Activated B cell treated with CpG ODN at 0.5 μM for 24 hours (primary cell): ENCODE results near the gene HOMER1. TPM values are rescaled to one million over a fixed set of nuclear protein-coding genes. Genes with fewer than 3 reads are reported as not detected.
A peak's percentile ranks its signal among the peaks of the same experiment; 100 is the strongest.

Source experiments
- ATAC-seq: fragments of 200-7000 bp; cut with Tn5 transposase; one replicate; pipeline ENCODE4 v1.10.0; 2021; ENCODE audit warnings: low read depth, mild to moderate bottlenecking, moderate library complexity
- CTCF ChIA-PET: fragments of 350-600 bp; sonication (Branson Sonifier 250); formaldehyde crosslinking; loops from one replicate; lab custom pipeline; 2021; ENCODE audit warnings: antibody characterized with exemption; lab: Charles Lee
- POLR2A ChIA-PET: fragments of 350-600 bp; sonication (Branson Sonifier 250); formaldehyde crosslinking; loops from one replicate; lab custom pipeline; 2021; ENCODE audit warnings: antibody characterized with exemption; lab: Charles Lee
- DNase-seq: peaks from one replicate; pipeline ENCODE4 v3.0.0; 2022
- H3K27ac Mint-ChIP-seq: one replicate; pipeline ENCODE4 v1.8.0; 2020; ENCODE audit warnings: mixed read lengths
- H3K27me3 Mint-ChIP-seq: one replicate; pipeline ENCODE4 v1.8.0; 2021; ENCODE audit warnings: mixed read lengths
- H3K36me3 Mint-ChIP-seq: one replicate; pipeline ENCODE4 v1.8.0; 2021; ENCODE audit warnings: low read depth, mixed read lengths
- H3K4me1 Mint-ChIP-seq: one replicate; pipeline ENCODE4 v1.8.0; 2021; ENCODE audit warnings: mixed read lengths
- H3K4me3 Mint-ChIP-seq: one replicate; pipeline ENCODE4 v1.8.0; 2020; ENCODE audit warnings: mild to moderate bottlenecking, mixed read lengths
- H3K9me3 Mint-ChIP-seq: one replicate; pipeline ENCODE4 v1.8.0; 2020; ENCODE audit warnings: mixed read lengths
- intact Hi-C: fragments of 100-400 bp; cut with micrococcal nuclease; formaldehyde crosslinking; loops from one replicate; pipeline ENCODE4 v1.15.1; 2024
- total RNA-seq: library from RNA; stranded (reverse); gene quantifications from 2 replicates; pipeline ENCODE4 v1.2.3, GENCODE V29; 2022
- TF ChIP-seq, protein P1 (sequence below): fragments of 200-600 bp; IDR thresholded peaks from one replicate; pipeline ENCODE4 v1.8.0; 2022; ENCODE audit warnings: antibody characterized with exemption, mild to moderate bottlenecking

The HOMER1 gene
- total RNA-seq, 1 donor from 2014 or later: 3.2 TPM

DNA sequence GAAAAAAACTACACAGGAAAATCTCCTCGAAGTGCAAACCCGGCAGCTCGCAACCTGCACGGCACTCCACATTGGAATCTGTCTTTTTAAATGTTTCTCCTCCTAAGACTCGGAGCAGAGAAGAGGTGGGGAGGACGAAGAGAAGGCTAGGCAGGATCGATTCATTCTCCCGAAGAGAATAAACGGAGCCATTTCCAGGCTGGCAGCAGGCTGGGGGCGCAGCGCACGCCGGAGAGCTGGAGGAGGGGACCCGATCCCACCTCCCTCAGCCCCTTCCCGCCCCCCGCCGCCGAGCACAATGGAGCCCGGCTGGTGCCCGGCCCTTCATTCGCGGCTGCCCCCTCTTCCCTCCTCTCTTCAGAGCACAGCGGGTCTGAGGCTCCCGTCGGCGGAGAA lies 628 bp downstream of the HOMER1 start:
- Mint-ChIP-seq H3K4me1 (peaks cover 28% of the 10 kb centered on the region), H3K27me3 (peaks cover 24% of the 10 kb centered on the region), H3K9me3 (no peaks in the 10 kb centered on the region), H3K27ac (no peak overlapping the region), H3K4me3 (peak overlapping the region; percentile 91), H3K36me3 (peaks cover 4% of the 10 kb centered on the region)
- intact Hi-C loops: loop anchor here (5.0 to 10.0 kb wide), 5 partner anchors 744 to 1881 kb away; partner anchors contain the start of genes AP3B1, LHFPL2 and SERINC5
- ATAC-seq (no peak), DNase-seq (no peak)
- ChIA-PET CTCF (no interaction called here), POLR2A (interaction anchor here (0.6 to 2.2 kb wide), 6 partner anchors 10 to 1880 kb away, joined by 3 to 14 read pairs (median 4); partner anchors contain the start of genes ARSB and TENT2)
- TF ChIP-seq, protein P1, sequence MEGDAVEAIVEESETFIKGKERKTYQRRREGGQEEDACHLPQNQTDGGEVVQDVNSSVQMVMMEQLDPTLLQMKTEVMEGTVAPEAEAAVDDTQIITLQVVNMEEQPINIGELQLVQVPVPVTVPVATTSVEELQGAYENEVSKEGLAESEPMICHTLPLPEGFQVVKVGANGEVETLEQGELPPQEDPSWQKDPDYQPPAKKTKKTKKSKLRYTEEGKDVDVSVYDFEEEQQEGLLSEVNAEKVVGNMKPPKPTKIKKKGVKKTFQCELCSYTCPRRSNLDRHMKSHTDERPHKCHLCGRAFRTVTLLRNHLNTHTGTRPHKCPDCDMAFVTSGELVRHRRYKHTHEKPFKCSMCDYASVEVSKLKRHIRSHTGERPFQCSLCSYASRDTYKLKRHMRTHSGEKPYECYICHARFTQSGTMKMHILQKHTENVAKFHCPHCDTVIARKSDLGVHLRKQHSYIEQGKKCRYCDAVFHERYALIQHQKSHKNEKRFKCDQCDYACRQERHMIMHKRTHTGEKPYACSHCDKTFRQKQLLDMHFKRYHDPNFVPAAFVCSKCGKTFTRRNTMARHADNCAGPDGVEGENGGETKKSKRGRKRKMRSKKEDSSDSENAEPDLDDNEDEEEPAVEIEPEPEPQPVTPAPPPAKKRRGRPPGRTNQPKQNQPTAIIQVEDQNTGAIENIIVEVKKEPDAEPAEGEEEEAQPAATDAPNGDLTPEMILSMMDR: no peak

DNA sequence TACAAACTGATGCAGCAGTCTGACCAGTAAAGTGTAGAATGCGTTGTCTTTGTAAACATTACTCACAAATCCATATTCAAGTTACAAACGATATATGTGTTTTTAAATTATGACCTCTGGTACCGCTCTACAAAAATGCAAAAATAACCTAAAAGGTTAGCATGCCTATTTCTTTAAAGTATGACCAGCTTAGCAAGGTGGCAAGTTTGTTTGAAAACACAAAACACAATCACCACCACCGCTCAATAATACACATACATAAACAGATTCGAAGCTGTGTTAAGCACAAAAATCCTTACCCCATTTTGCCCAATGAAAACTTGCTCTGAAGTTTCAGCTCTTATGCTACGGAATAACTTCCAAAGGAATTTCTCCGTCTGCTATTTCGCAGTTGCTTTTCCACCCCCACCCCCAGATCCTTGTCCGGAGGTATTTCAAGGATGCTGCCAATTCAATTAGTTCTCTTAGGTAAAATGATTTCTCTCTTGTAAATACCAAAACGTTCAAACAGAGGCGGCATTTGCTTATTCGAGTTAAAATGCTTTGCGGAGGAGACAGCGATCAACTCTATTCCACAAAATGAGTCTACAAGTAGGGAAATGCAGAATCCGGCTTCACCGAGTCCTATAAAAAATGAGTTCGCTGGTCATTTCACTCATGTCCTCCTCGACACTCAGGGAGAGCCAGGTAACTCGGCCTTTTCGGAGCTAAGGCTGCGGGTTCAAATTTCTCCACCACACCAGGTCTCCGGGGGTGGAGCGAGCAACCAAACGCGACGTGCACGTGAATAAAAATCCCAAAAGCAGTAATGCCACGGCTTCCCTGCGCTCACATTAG lies 1.2 kb downstream of the HOMER1 start:
- peaks cover 27% of the 10 kb centered on the region for H3K4me1 Mint-ChIP-seq
- no peak overlapping the region for H3K27ac Mint-ChIP-seq
- intact Hi-C loops: loop anchor here (5.0 to 10.0 kb wide), 5 partner anchors 745 to 1880 kb away; partner anchors contain the start of genes AP3B1, LHFPL2 and SERINC5
- H3K9me3 Mint-ChIP-seq: no peaks in the 10 kb centered on the region
- no peak for DNase-seq
- H3K4me3 Mint-ChIP-seq: peak overlapping the region; percentile 91
- TF ChIP-seq, protein P1: no peak
- no peak for ATAC-seq
- POLR2A ChIA-PET: interaction anchor here (0.6 to 2.2 kb wide), 4 partner anchors 15 to 1879 kb away, joined by 3 to 14 read pairs (median 5); partner anchors contain the start of gene ARSB
- peaks cover 4% of the 10 kb centered on the region for H3K36me3 Mint-ChIP-seq
- CTCF ChIA-PET: interaction anchor here (0.8 kb wide), 1 partner anchor 12 kb away, joined by 3 read pairs; no protein-coding TSS in a partner anchor
- peaks cover 24% of the 10 kb centered on the region for H3K27me3 Mint-ChIP-seq

DNA sequence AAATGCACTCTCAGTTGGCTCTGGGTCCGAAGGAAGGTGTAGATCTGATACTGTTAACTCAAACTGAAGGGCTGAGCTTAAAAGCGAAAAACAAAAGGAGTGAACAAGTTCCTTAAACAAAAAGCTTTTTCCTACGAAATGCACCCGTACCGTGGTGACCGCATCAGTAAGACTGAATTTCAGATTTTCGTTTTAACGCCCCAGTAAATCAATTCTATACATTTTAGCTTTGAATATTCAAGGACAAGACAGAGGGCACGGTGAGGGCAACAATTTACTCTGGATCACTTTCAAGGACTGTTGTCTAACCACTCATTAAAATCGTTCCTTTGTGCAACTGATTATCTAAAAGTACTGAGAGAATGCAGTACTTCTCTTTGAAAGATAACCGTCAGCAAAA lies 1.9 kb downstream of the HOMER1 start:
- Mint-ChIP-seq H3K4me3 (peak overlapping the region; percentile 91), H3K27ac (no peak overlapping the region), H3K9me3 (no peaks in the 10 kb centered on the region), H3K27me3 (peaks cover 24% of the 10 kb centered on the region), H3K4me1 (peaks cover 24% of the 10 kb centered on the region), H3K36me3 (peaks cover 4% of the 10 kb centered on the region)
- POLR2A ChIA-PET: interaction anchor here (0.6 kb wide), 1 partner anchor 14 kb away, joined by 6 read pairs; no protein-coding TSS in a partner anchor
- DNase-seq (no peak), ATAC-seq (no peak)
- TF ChIP-seq, protein P1: no peak
- intact Hi-C loops: loop anchor here (5.0 to 10.0 kb wide), 5 partner anchors 745 to 1880 kb away; partner anchors contain the start of genes AP3B1, LHFPL2 and SERINC5
- CTCF ChIA-PET: interaction anchor here (0.8 kb wide), 1 partner anchor 12 kb away, joined by 3 read pairs; no protein-coding TSS in a partner anchor

DNA sequence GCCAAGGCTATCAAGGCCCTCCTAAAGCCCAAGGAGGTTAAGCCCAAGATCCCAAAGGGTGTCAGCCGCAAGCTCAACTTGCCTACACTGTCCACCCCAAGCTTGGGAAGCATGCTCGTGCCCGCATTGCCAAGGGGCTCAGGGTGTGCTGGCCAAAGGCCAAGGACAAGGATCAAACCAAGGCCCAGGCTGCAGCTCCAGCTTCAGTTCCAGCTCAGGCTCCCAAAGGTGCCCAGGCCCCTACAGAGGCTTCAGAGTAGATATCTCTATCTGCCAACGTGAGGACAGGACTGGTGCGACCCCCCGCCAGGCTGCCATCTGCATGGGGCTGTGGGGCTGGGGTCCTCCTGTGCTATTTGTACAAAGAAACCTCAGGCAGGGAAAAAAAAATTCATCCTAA lies 3.3 kb downstream of the HOMER1 start:
- peaks cover 4% of the 10 kb centered on the region for H3K36me3 Mint-ChIP-seq
- ChIA-PET CTCF (no interaction called here), POLR2A (no interaction called here)
- intact Hi-C loops: loop anchor here (5.0 to 10.0 kb wide), 5 partner anchors 747 to 1878 kb away; partner anchors contain the start of genes AP3B1, LHFPL2 and SERINC5
- H3K9me3 Mint-ChIP-seq: no peaks in the 10 kb centered on the region
- H3K27ac Mint-ChIP-seq: no peak overlapping the region
- no peak overlapping the region for H3K4me3 Mint-ChIP-seq
- ATAC-seq: no peak
- peaks cover 24% of the 10 kb centered on the region for H3K4me1 Mint-ChIP-seq
- DNase-seq: no peak
- H3K27me3 Mint-ChIP-seq: peaks cover 27% of the 10 kb centered on the region
- TF ChIP-seq, protein P1: no peak
